Measurements from ENCODE around the gene PHF21B.

- TF ChIP-seq ATF2 (tag by site-specific recombination; IDR thresholded peaks at IDR 0.05; ENCODE audit: low read depth) = no peak
- no peak for TF ChIP-seq ZBTB26 (tag by site-specific recombination; optimal IDR thresholded peaks at IDR 0.05)
- TF ChIP-seq, protein P1, sequence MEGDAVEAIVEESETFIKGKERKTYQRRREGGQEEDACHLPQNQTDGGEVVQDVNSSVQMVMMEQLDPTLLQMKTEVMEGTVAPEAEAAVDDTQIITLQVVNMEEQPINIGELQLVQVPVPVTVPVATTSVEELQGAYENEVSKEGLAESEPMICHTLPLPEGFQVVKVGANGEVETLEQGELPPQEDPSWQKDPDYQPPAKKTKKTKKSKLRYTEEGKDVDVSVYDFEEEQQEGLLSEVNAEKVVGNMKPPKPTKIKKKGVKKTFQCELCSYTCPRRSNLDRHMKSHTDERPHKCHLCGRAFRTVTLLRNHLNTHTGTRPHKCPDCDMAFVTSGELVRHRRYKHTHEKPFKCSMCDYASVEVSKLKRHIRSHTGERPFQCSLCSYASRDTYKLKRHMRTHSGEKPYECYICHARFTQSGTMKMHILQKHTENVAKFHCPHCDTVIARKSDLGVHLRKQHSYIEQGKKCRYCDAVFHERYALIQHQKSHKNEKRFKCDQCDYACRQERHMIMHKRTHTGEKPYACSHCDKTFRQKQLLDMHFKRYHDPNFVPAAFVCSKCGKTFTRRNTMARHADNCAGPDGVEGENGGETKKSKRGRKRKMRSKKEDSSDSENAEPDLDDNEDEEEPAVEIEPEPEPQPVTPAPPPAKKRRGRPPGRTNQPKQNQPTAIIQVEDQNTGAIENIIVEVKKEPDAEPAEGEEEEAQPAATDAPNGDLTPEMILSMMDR (tag by site-specific recombination; IDR thresholded peaks at IDR 0.05) = no peak
- no peak for TF ChIP-seq ZBTB17 (tag by site-specific recombination; IDR thresholded peaks at IDR 0.05)
- no peak for TF ChIP-seq ZNF510 (tag by site-specific recombination; IDR thresholded peaks at IDR 0.05; ENCODE audit: insufficient replicate concordance)
- no peak for TF ChIP-seq ZXDB (tag by site-specific recombination; IDR thresholded peaks at IDR 0.05)
- no peak for TF ChIP-seq KLF16 (tag by site-specific recombination; IDR thresholded peaks at IDR 0.05)
These were observed 39.5 kb downstream of the PHF21B start for GRCh38 chr22:44970291-44970690.

Data from HEK293 (cell line).